ENCODE results near the gene ZNF37A.
"Not testable (repeated sequence)": the region's sequence is repeated elsewhere in the genome, so short reads cannot be mapped to it uniquely, and the experiment has no call there.

The ZNF37A gene

GRCh38 chr10:38146579-38147333, 52.6 kb downstream of the ZNF37A start:
- FAIRE-seq: no peak
- no peak for DNase-seq (ENCODE audit: insufficient read length, low spot score)

GRCh38 chr10:38147686-38148085, 53.5 kb downstream of the ZNF37A start:
- no peak for DNase-seq (ENCODE audit: insufficient read length, low spot score)
- FAIRE-seq: no peak

- peak; percentile 52 for FAIRE-seq
- not testable (repeated sequence) for DNase-seq (ENCODE audit: insufficient read length, low spot score)
Measured at GRCh38 chr10:38150891-38151463, 56.8 kb downstream of the ZNF37A start.

- DNase-seq (ENCODE audit: insufficient read length, low spot score) (no peak), FAIRE-seq (no peak)
Measured at GRCh38 chr10:38156416-38157269, 62.5 kb downstream of the ZNF37A start.

- FAIRE-seq (no peak), DNase-seq (ENCODE audit: insufficient read length, low spot score) (no peak)
Measured at GRCh38 chr10:38157270-38157685, 63.1 kb downstream of the ZNF37A start.

GRCh38 chr10:38159004-38159403, 64.9 kb downstream of the ZNF37A start:
- DNase-seq (ENCODE audit: insufficient read length, low spot score): no peak

GRCh38 chr10:38163617-38164016, 69.5 kb downstream of the ZNF37A start:
- FAIRE-seq: no peak
- no peak for DNase-seq (ENCODE audit: insufficient read length, low spot score)

More at GRCh38 chr10:38159004-38159403, 64.9 kb downstream of the ZNF37A start:
- FAIRE-seq: no peak

- FAIRE-seq: no peak
- no peak for DNase-seq (ENCODE audit: insufficient read length, low spot score)
Measured at GRCh38 chr10:38174336-38174735, 80.2 kb downstream of the ZNF37A start.

GRCh38 chr10:38184477-38184876, 90.3 kb downstream of the ZNF37A start:
- DNase-seq (ENCODE audit: insufficient read length, low spot score): no peak
- FAIRE-seq: no peak

All from HTR-8/SVneo (cell line).